Endodermal cell (in vitro differentiated cells): Measurements from ENCODE around the gene ENKUR. TPM values are rescaled to one million over a fixed set of nuclear protein-coding genes. Genes with fewer than 3 reads are reported as not detected.

Experiments used
- DNase-seq: peaks from one replicate; pipeline ENCODE4 v3.0.0-alpha.2; 2017
- H3K27ac ChIP-seq: 2 replicates; pipeline ENCODE4 v1.5.1; 2013; ENCODE audit warnings: mild to moderate bottlenecking, low read depth, low read length, moderate library complexity
- H3K27me3 ChIP-seq: 2 replicates; pipeline ENCODE4 v1.6.1; 2013; ENCODE audit warnings: mild to moderate bottlenecking, low read length, moderate library complexity; ENCODE audit not compliant: insufficient read depth, control insufficient read depth, poor library complexity, severe bottlenecking
- H3K36me3 ChIP-seq: 2 replicates; pipeline ENCODE4 v1.7.0; 2013; ENCODE audit warnings: mild to moderate bottlenecking, low read length, moderate library complexity; ENCODE audit not compliant: control insufficient read depth, insufficient read depth
- H3K4me1 ChIP-seq: one replicate; pipeline ENCODE4 v1.7.0; 2013; ENCODE audit warnings: low read length; ENCODE audit not compliant: control insufficient read depth, insufficient read depth
- H3K4me3 ChIP-seq: 2 replicates; pipeline ENCODE4 v1.5.1; 2013; ENCODE audit warnings: mild to moderate bottlenecking, low read length, moderate library complexity
- H3K9ac ChIP-seq: 2 replicates; pipeline ENCODE4 v1.6.1; 2013; ENCODE audit warnings: mild to moderate bottlenecking, low read length, moderate library complexity; ENCODE audit not compliant: poor library complexity, severe bottlenecking; ENCODE audit errors: extremely low read depth
- H3K9me3 ChIP-seq: 2 replicates; pipeline ENCODE4 v1.6.1; 2013; ENCODE audit warnings: mild to moderate bottlenecking, low read length, moderate library complexity; ENCODE audit not compliant: control insufficient read depth
- H3K27ac Mint-ChIP-seq: 2 replicates; pipeline ENCODE4 v1.8.0; 2020; ENCODE audit warnings: mixed read lengths
- H3K27me3 Mint-ChIP-seq: 2 replicates; pipeline ENCODE4 v1.8.0; 2021; ENCODE audit warnings: mild to moderate bottlenecking, mixed read lengths; ENCODE audit not compliant: insufficient read depth
- H3K36me3 Mint-ChIP-seq: 2 replicates; pipeline ENCODE4 v1.8.0; 2020; ENCODE audit warnings: low read depth, mixed read lengths
- H3K4me1 Mint-ChIP-seq: 2 replicates; pipeline ENCODE4 v1.8.0; 2020; ENCODE audit warnings: mixed read lengths
- H3K4me3 Mint-ChIP-seq: 2 replicates; pipeline ENCODE4 v1.8.0; 2020; ENCODE audit warnings: mild to moderate bottlenecking, moderate library complexity, mixed read lengths
- H3K9me3 Mint-ChIP-seq: 2 replicates; pipeline ENCODE4 v1.8.0; 2020; ENCODE audit warnings: mild to moderate bottlenecking, mixed read lengths
- WGBS, 2 experiments: methylation state at CpG; one replicate each; pipeline versions ENCODE4 v1.1.5 to v1.1.7; 2013; ENCODE audit warnings: missing lambda C conversion rate in 2 of 2, mixed read lengths in 1 of 2; ENCODE audit not compliant: insufficient coverage in 1 of 2, insufficient read length in 1 of 2; 5-methylcytosine and 5-hydroxymethylcytosine counted together
- total RNA-seq, 2 donors: library from RNA; stranded (reverse); fragmentation: NEBNext Ultra II Directional in 1 of 2; extraction: Animal tissue kit (Norgen Biotek cat#: 25700) in 1 of 2; gene quantifications; 2 replicates in 1 of 2; 3 replicates in 1 of 2; pipeline ENCODE4 v1.2.1, GENCODE V29; 2021
- TF ChIP-seq, protein P1 (sequence below): fragments of 200-600 bp; sonication (generic); conservative IDR thresholded peaks from 2 replicates; pipeline ENCODE4 v1.5.0; 2021; ENCODE audit warnings: antibody characterized with exemption, mild to moderate bottlenecking

Gene ENKUR
- total RNA-seq, 2 donors from 2014 or later: not detected

GRCh38 chr10:24984906-24985305 is 31.1 kb downstream of the ENKUR start:
- no peaks in the 10 kb centered on the region for H3K9me3 Mint-ChIP-seq
- WGBS, 2 experiments: 63 to 100% methylated on average over 1 to 3 of the region's 3 CpGs
- no peaks in the 10 kb centered on the region for H3K27me3 Mint-ChIP-seq
- TF ChIP-seq, protein P1, sequence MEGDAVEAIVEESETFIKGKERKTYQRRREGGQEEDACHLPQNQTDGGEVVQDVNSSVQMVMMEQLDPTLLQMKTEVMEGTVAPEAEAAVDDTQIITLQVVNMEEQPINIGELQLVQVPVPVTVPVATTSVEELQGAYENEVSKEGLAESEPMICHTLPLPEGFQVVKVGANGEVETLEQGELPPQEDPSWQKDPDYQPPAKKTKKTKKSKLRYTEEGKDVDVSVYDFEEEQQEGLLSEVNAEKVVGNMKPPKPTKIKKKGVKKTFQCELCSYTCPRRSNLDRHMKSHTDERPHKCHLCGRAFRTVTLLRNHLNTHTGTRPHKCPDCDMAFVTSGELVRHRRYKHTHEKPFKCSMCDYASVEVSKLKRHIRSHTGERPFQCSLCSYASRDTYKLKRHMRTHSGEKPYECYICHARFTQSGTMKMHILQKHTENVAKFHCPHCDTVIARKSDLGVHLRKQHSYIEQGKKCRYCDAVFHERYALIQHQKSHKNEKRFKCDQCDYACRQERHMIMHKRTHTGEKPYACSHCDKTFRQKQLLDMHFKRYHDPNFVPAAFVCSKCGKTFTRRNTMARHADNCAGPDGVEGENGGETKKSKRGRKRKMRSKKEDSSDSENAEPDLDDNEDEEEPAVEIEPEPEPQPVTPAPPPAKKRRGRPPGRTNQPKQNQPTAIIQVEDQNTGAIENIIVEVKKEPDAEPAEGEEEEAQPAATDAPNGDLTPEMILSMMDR: no peak
- Histone ChIP-seq H3K4me3 (no peak overlapping the region), H3K9me3 (no peaks in the 10 kb centered on the region), H3K27me3 (no peaks in the 10 kb centered on the region), H3K4me1 (no peaks in the 10 kb centered on the region), H3K27ac (no peak overlapping the region), H3K9ac (no peak overlapping the region), H3K36me3 (no peaks in the 10 kb centered on the region)
- no peak overlapping the region for H3K4me3 Mint-ChIP-seq
- DNase-seq: no peak
- H3K36me3 Mint-ChIP-seq: no peaks in the 10 kb centered on the region
- no peak overlapping the region for H3K27ac Mint-ChIP-seq
- H3K4me1 Mint-ChIP-seq: no peaks in the 10 kb centered on the region

- Mint-ChIP-seq H3K4me3 (no peak overlapping the region), H3K27ac (no peak overlapping the region), H3K36me3 (no peaks in the 10 kb centered on the region), H3K27me3 (no peaks in the 10 kb centered on the region), H3K4me1 (no peaks in the 10 kb centered on the region), H3K9me3 (no peaks in the 10 kb centered on the region)
- no peak overlapping the region for H3K27ac ChIP-seq
- H3K4me3 ChIP-seq: no peak overlapping the region
- H3K9me3 ChIP-seq: no peaks in the 10 kb centered on the region
- WGBS, 2 experiments: 87 to 100% methylated on average over 2 to 3 of the region's 3 CpGs
- no peak for DNase-seq
- H3K4me1 ChIP-seq: no peaks in the 10 kb centered on the region
- no peaks in the 10 kb centered on the region for H3K27me3 ChIP-seq
- TF ChIP-seq, protein P1: no peak
- no peaks in the 10 kb centered on the region for H3K36me3 ChIP-seq
- H3K9ac ChIP-seq: no peak overlapping the region
Measured at GRCh38 chr10:24983946-24984345, 32.0 kb downstream of the ENKUR start.

- H3K27me3 Mint-ChIP-seq: no peaks in the 10 kb centered on the region
- H3K27ac Mint-ChIP-seq: no peak overlapping the region
- no peak for DNase-seq
- H3K36me3 Mint-ChIP-seq: no peaks in the 10 kb centered on the region
- no peak overlapping the region for H3K4me3 ChIP-seq
- 92 to 100% methylated on average over 3 to 4 of the region's 4 CpGs for WGBS, 2 experiments
- no peaks in the 10 kb centered on the region for H3K9me3 Mint-ChIP-seq
- H3K27me3 ChIP-seq: no peaks in the 10 kb centered on the region
- no peaks in the 10 kb centered on the region for H3K36me3 ChIP-seq
- TF ChIP-seq, protein P1: no peak
- no peaks in the 10 kb centered on the region for H3K4me1 ChIP-seq
- no peaks in the 10 kb centered on the region for H3K9me3 ChIP-seq
- no peak overlapping the region for H3K9ac ChIP-seq
- no peak overlapping the region for H3K27ac ChIP-seq
- no peak overlapping the region for H3K4me3 Mint-ChIP-seq
- no peaks in the 10 kb centered on the region for H3K4me1 Mint-ChIP-seq
Measured at GRCh38 chr10:24983130-24983529, 32.8 kb downstream of the ENKUR start.
